ENCODE data around the gene PACRG. TPM values are rescaled to one million over a fixed set of nuclear protein-coding genes. Genes with fewer than 3 reads are reported as not detected.

PACRG gene
- total RNA-seq, 1 donor from 2014 or later: 1.1 TPM

DNA sequence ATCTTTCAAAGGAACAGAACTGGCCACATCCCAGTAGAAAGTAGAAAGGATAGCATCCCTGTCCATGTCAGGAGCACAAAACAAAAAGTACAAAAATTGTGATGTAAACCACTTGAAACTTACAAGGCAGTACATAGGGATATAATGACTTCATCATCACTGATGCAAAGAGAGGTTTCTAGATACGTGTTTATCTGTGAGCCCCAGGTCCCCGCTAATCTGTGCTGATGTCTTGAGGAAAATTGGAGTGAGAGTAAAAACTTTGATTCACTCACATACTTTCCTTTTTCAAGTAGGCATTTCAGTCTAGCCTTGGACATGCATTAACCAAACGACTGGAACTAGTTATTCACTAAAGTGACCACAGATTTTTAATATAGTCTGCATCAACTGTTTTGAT is 470.1 kb downstream of the PACRG start:
- H3K9me3 Mint-ChIP-seq (ENCODE audit: low read depth): no peaks in the 10 kb centered on the region
- H3K4me1 Mint-ChIP-seq (ENCODE audit: low read depth): no peaks in the 10 kb centered on the region
- no peak overlapping the region for H3K4me3 Mint-ChIP-seq (ENCODE audit: unreplicated experiment)
- no peak for DNase-seq (ENCODE audit: low spot score)
- no peaks in the 10 kb centered on the region for H3K27me3 Mint-ChIP-seq (ENCODE audit: low read depth)
- no peak for TF ChIP-seq CTCF (IDR thresholded peaks at IDR 0.05)
- H3K27ac Mint-ChIP-seq (ENCODE audit: unreplicated experiment): no peak overlapping the region
- H3K36me3 Mint-ChIP-seq (ENCODE audit: low read depth): no peaks in the 10 kb centered on the region

GRCh38 chr6:163198396-163198795 is 470.6 kb downstream of the PACRG start:
- Mint-ChIP-seq H3K27ac (ENCODE audit: unreplicated experiment) (no peak overlapping the region), H3K9me3 (ENCODE audit: low read depth) (no peaks in the 10 kb centered on the region), H3K36me3 (ENCODE audit: low read depth) (no peaks in the 10 kb centered on the region), H3K4me1 (ENCODE audit: low read depth) (no peaks in the 10 kb centered on the region), H3K4me3 (ENCODE audit: unreplicated experiment) (no peak overlapping the region), H3K27me3 (ENCODE audit: low read depth) (no peaks in the 10 kb centered on the region)
- TF ChIP-seq CTCF (IDR thresholded peaks at IDR 0.05): no peak
- DNase-seq (ENCODE audit: low spot score): no peak

DNA sequence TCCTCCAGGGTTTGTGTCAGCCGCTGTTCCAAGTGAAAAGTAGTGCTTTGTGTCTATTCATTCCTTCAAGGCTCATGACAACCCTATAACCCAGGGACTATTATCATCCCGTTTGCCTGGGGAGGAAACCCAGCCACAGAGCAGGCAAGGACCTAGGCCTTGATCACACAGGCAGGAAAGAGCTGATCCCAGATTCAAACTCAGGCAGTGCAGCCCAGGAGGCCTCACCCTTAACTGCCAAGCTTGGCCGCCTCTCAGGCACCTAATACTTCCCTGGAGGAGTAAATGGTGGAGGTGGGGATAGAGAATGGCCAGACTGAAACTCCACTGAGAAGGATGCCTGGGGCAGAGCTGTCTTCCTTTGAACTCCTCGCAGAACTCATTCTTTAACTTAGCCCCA is 471.6 kb downstream of the PACRG start:
- no peak for TF ChIP-seq CTCF (IDR thresholded peaks at IDR 0.05)
- Mint-ChIP-seq H3K36me3 (ENCODE audit: low read depth) (no peaks in the 10 kb centered on the region), H3K27me3 (ENCODE audit: low read depth) (no peaks in the 10 kb centered on the region), H3K4me3 (ENCODE audit: unreplicated experiment) (no peak overlapping the region), H3K4me1 (ENCODE audit: low read depth) (no peaks in the 10 kb centered on the region), H3K27ac (ENCODE audit: unreplicated experiment) (no peak overlapping the region), H3K9me3 (ENCODE audit: low read depth) (no peaks in the 10 kb centered on the region)
- DNase-seq (ENCODE audit: low spot score): no peak

- Mint-ChIP-seq H3K36me3 (ENCODE audit: low read depth) (peaks cover under 1% of the 10 kb centered on the region), H3K4me1 (ENCODE audit: low read depth) (no peaks in the 10 kb centered on the region), H3K27me3 (ENCODE audit: low read depth) (no peaks in the 10 kb centered on the region), H3K9me3 (ENCODE audit: low read depth) (peaks cover 9% of the 10 kb centered on the region), H3K4me3 (ENCODE audit: unreplicated experiment) (no peak overlapping the region), H3K27ac (ENCODE audit: unreplicated experiment) (no peak overlapping the region)
- DNase-seq (ENCODE audit: low spot score): no peak
- no peak for TF ChIP-seq CTCF (IDR thresholded peaks at IDR 0.05)
Measured at GRCh38 chr6:163200289-163200688, 472.5 kb downstream of the PACRG start.

- TF ChIP-seq CTCF (IDR thresholded peaks at IDR 0.05): no peak
- Mint-ChIP-seq H3K4me3 (ENCODE audit: unreplicated experiment) (no peak overlapping the region), H3K4me1 (ENCODE audit: low read depth) (no peaks in the 10 kb centered on the region), H3K27ac (ENCODE audit: unreplicated experiment) (no peak overlapping the region), H3K27me3 (ENCODE audit: low read depth) (no peaks in the 10 kb centered on the region), H3K9me3 (ENCODE audit: low read depth) (peaks cover 13% of the 10 kb centered on the region), H3K36me3 (ENCODE audit: low read depth) (peaks cover 2% of the 10 kb centered on the region)
- no peak for DNase-seq (ENCODE audit: low spot score)
Measured at GRCh38 chr6:163200694-163201093, 472.9 kb downstream of the PACRG start.
